Thyroid gland (tissue), 4 donors: ENCODE data around the gene CALHM2. TPM values are rescaled to one million over a fixed set of nuclear protein-coding genes. Genes with fewer than 3 reads are reported as not detected.
"Not testable (repeated sequence)": the region's sequence is repeated elsewhere in the genome, so short reads cannot be mapped to it uniquely, and the experiment has no call there.

Source experiments
- DNase-seq, 2 donors: peaks; one replicate each; pipeline ENCODE4 v3.0.0-alpha.2; 2019
- H3K27ac ChIP-seq, 3 donors: fragments of 200-600 bp; sonication (generic); 1 replicate in 2 of 3; 2 replicates in 1 of 3; pipeline ENCODE4 v1.5.1; 2016 to 2019; ENCODE audit warnings: mild to moderate bottlenecking in 1 of 3, moderate library complexity in 1 of 3
- H3K27me3 ChIP-seq: fragments of 200-600 bp; sonication (generic); one replicate; pipeline ENCODE4 v1.5.1; 2019
- H3K36me3 ChIP-seq, 2 donors: fragments of 200-600 bp; sonication (generic); one replicate each; pipeline ENCODE4 v1.5.1; 2016 to 2019
- H3K4me1 ChIP-seq, 2 donors: fragments of 200-600 bp; sonication (generic); one replicate each; pipeline ENCODE4 v1.5.1; 2017 to 2019
- H3K4me3 ChIP-seq, 3 donors: fragments of 200-600 bp; sonication (generic); replicated peaks in 1 of 3; 1 replicate in 2 of 3; 2 replicates in 1 of 3; pipeline ENCODE4 v1.5.1; 2016; ENCODE audit warnings: mild to moderate bottlenecking in 1 of 3
- H3K9me3 ChIP-seq: fragments of 200-600 bp; sonication (generic); one replicate; pipeline ENCODE4 v1.5.1; 2017
- POLR2A ChIP-seq, 2 donors: fragments of 450-650 bp; IDR thresholded peaks; one replicate each; pipeline ENCODE4 v1.6.1; 2017; ENCODE audit warnings: antibody characterized with exemption in 2 of 2, mild to moderate bottlenecking in 2 of 2, moderate library complexity in 1 of 2
- WGBS, 2 donors: methylation state at CpG; one replicate each; pipeline ENCODE4 v1.1.5; 2017; 5-methylcytosine and 5-hydroxymethylcytosine counted together
- intact Hi-C: fragments of 100-400 bp; cut with DNase I; formaldehyde crosslinking; loops from one replicate; pipeline ENCODE4 v1.15.1; 2023
- total RNA-seq, 4 donors: library from RNA; depleted of rRNA; stranded (reverse); fragments of >200 nt; gene quantifications; one replicate each; pipeline ENCODE4 v1.2.3, GENCODE V29; 2016
- TF ChIP-seq, protein P1 (sequence below), 6 experiments: fragments of 200-600 bp in 3 of 6; fragments of 450-650 bp in 3 of 6; sonication (generic) in 3 of 6; IDR thresholded peaks; one replicate each; pipeline ENCODE4 v1.5.1; 2016 to 2019; ENCODE audit warnings: antibody characterized with exemption in 6 of 6, mild to moderate bottlenecking in 2 of 6, inconsistent platforms in 1 of 6, moderate library complexity in 1 of 6

Gene CALHM2
- total RNA-seq, 4 donors from 2014 or later, result 16.0 to 47.3 (median 32.8) TPM

GRCh38 chr10:103493362-103493915 is 41.3 kb upstream of the CALHM2 start, which contains the start of gene NEURL1:
Gene NEURL1, plus strand, starts transcription at chr10:103493705. Its CDS starts 683 bp downstream, at chr10:103494388.
- TF ChIP-seq, protein P1, sequence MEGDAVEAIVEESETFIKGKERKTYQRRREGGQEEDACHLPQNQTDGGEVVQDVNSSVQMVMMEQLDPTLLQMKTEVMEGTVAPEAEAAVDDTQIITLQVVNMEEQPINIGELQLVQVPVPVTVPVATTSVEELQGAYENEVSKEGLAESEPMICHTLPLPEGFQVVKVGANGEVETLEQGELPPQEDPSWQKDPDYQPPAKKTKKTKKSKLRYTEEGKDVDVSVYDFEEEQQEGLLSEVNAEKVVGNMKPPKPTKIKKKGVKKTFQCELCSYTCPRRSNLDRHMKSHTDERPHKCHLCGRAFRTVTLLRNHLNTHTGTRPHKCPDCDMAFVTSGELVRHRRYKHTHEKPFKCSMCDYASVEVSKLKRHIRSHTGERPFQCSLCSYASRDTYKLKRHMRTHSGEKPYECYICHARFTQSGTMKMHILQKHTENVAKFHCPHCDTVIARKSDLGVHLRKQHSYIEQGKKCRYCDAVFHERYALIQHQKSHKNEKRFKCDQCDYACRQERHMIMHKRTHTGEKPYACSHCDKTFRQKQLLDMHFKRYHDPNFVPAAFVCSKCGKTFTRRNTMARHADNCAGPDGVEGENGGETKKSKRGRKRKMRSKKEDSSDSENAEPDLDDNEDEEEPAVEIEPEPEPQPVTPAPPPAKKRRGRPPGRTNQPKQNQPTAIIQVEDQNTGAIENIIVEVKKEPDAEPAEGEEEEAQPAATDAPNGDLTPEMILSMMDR (IDR thresholded peaks at IDR 0.05), result no peak
- TF ChIP-seq POLR2A (IDR thresholded peaks at IDR 0.05), result no peak
- peak in 1 of 2 donors; percentile 16 for DNase-seq
- Histone ChIP-seq H3K36me3 (no peaks in the 10 kb centered on the region), H3K27me3 (peaks cover 16% of the 10 kb centered on the region), H3K4me1 (peaks cover 0 to 16% of the 10 kb centered on the region in 2 donors), H3K9me3 (no peaks in the 10 kb centered on the region), H3K27ac (no peak within 1 kb of the TSS), H3K4me3 (peak within 1 kb of the TSS in 1 of 3 donors; percentile 42)
- intact Hi-C loops, result no loop called here
- whole genome bisulfite sequencing, 2 donors, result 3 to 10% methylated on average over 14 to 41 of the region's 65 CpGs

- H3K9me3 ChIP-seq, result no peaks in the 10 kb centered on the region
- no peak overlapping the region for H3K4me3 ChIP-seq
- no peaks in the 10 kb centered on the region for H3K36me3 ChIP-seq
- peaks cover 0 to 16% of the 10 kb centered on the region in 2 donors for H3K4me1 ChIP-seq
- H3K27me3 ChIP-seq, result peaks cover 16% of the 10 kb centered on the region
- 61 to 64% methylated on average over 5 of the region's 5 CpGs for WGBS, 2 donors
- intact Hi-C loops, result no loop called here
- DNase-seq, result no peak
- H3K27ac ChIP-seq, result no peak overlapping the region
- no peak for TF ChIP-seq POLR2A (IDR thresholded peaks at IDR 0.05)
- TF ChIP-seq, protein P1 (IDR thresholded peaks at IDR 0.05), result no peak
Observed at GRCh38 chr10:103492655-103493261, 40.6 kb upstream of the CALHM2 start.

DNA sequence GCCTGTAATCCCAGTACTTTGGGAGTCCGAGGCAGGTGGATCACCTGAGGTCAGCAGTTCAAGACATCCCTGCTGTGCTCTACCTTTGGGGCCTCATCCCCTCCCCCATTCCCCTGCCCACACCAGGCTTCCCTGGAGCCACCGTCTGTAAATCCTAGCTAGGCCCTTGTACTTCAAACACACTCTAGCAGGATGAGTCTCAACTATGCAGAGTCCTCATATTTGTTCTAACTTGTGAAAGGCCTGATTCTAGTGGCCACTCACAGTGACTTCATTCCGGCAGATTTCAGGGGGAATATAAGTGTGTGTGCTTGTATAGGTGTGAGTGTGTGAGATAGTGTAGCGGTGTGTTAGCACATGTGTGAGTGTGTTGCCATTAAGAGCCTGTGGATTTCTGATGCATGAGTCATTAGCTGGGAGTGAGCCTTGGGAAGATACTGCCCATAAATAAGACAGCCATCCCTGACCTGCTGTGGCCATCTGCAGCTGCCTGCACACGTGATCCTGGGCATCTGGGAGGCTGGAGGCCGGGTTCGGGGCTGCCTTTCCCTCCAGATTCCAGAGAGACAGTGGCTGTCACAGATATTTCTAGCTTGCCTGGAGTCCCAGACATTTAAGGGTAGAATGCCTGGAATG is 39.7 kb upstream of the CALHM2 start:
- WGBS, 2 donors, result 79 to 83% methylated on average over 7 of the region's 7 CpGs
- TF ChIP-seq POLR2A (IDR thresholded peaks at IDR 0.05), result no peak
- TF ChIP-seq, protein P1 (IDR thresholded peaks at IDR 0.05), result no peak
- no peak for DNase-seq

DNA sequence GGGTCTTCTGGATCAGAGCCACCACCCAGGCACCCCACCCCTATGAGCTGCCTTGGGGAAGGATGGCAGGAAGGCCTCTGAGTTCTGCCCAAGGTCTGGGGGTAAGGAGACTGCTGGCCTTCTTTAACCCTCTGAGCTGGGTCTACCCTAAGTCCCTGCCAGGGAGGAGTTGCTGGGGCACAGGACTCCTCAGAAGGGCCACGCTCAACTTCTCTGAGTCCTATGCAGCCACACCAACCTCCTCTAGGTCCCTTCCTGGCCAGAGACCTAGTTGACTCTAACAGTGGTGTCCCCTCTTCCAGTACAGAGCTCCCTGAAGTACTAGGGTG is 38.8 kb upstream of the CALHM2 start:
- Histone ChIP-seq H3K36me3 (no peaks in the 10 kb centered on the region), H3K27ac (no peak overlapping the region), H3K27me3 (peaks cover 16% of the 10 kb centered on the region), H3K4me1 (peaks cover 0 to 16% of the 10 kb centered on the region in 2 donors), H3K4me3 (no peak overlapping the region), H3K9me3 (no peaks in the 10 kb centered on the region)
- intact Hi-C loops, result no loop called here
- no peak for DNase-seq
- WGBS, 2 donors, result 100% methylated on average over 1 of the region's 1 CpG; no CpG with 5 or more reads in 1 of the 2 donors
- no peak for TF ChIP-seq POLR2A (IDR thresholded peaks at IDR 0.05)
- TF ChIP-seq, protein P1 (IDR thresholded peaks at IDR 0.05), result no peak

More for the DNA sequence above, 39.7 kb upstream of the CALHM2 start:
- no peak overlapping the region for H3K27ac ChIP-seq
- no peaks in the 10 kb centered on the region for H3K36me3 ChIP-seq
- H3K4me3 ChIP-seq, result no peak overlapping the region
- intact Hi-C loops, result no loop called here
- peaks cover 0 to 16% of the 10 kb centered on the region in 2 donors for H3K4me1 ChIP-seq
- peaks cover 16% of the 10 kb centered on the region for H3K27me3 ChIP-seq
- H3K9me3 ChIP-seq, result no peaks in the 10 kb centered on the region

DNA sequence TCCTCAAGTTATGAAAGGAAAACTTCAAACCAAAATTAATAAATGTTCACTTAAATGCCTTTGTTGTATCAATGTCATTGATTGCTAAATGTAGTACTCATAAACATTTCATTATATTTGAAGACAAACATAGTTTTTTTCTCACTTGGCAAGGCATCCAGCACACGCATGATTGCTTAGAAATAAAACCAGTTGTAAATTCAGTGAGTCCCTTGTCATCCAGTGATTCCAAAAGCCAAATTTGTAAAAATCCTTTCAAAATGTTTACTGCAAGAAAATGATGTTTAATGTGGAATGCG is 35.2 kb upstream of the CALHM2 start:
- H3K27me3 ChIP-seq, result no peaks in the 10 kb centered on the region
- H3K4me1 ChIP-seq, result no peaks in the 10 kb centered on the region
- no peaks in the 10 kb centered on the region for H3K9me3 ChIP-seq
- intact Hi-C loops, result no loop called here
- no peak overlapping the region for H3K4me3 ChIP-seq
- TF ChIP-seq, protein P1 (IDR thresholded peaks at IDR 0.05), result no peak
- TF ChIP-seq POLR2A (IDR thresholded peaks at IDR 0.05), result no peak
- no peak overlapping the region for H3K27ac ChIP-seq
- 89 to 91% methylated on average over 2 of the region's 2 CpGs for WGBS, 2 donors
- no peaks in the 10 kb centered on the region for H3K36me3 ChIP-seq
- DNase-seq, result no peak

GRCh38 chr10:103486635-103487409 is 34.7 kb upstream of the CALHM2 start:
- 85 to 96% methylated on average over 7 to 8 of the region's 8 CpGs for WGBS, 2 donors
- H3K36me3 ChIP-seq, H3K9me3 ChIP-seq, H3K27ac ChIP-seq, DNase-seq, H3K4me1 ChIP-seq, intact Hi-C loops, H3K27me3 ChIP-seq, H3K4me3 ChIP-seq: not testable (repeated sequence)
